GM21786 (cell line): ENCODE results near the gene SLC17A7.
"Not testable (repeated sequence)": the region's sequence is repeated elsewhere in the genome, so short reads cannot be mapped to it uniquely, and the experiment has no call there.

Experiments used
- ATAC-seq: cut with Tn5 transposase; IDR thresholded peaks from one replicate; pipeline ENCODE4 v1.9.1; 2021; ENCODE audit not compliant: unreplicated experiment

SLC17A7 gene

GRCh38 chr19:49470615-49470978 lies 29.3 kb upstream of the SLC17A7 start:
- no peak for ATAC-seq

- peak; percentile 37 for ATAC-seq
Measured at GRCh38 chr19:49469828-49470614, 28.7 kb upstream of the SLC17A7 start.

GRCh38 chr19:49468746-49469447 lies 27.6 kb upstream of the SLC17A7 start:
- peak; percentile 54 for ATAC-seq

- ATAC-seq: no peak
Measured at GRCh38 chr19:49468199-49468598, 26.9 kb upstream of the SLC17A7 start.

DNA sequence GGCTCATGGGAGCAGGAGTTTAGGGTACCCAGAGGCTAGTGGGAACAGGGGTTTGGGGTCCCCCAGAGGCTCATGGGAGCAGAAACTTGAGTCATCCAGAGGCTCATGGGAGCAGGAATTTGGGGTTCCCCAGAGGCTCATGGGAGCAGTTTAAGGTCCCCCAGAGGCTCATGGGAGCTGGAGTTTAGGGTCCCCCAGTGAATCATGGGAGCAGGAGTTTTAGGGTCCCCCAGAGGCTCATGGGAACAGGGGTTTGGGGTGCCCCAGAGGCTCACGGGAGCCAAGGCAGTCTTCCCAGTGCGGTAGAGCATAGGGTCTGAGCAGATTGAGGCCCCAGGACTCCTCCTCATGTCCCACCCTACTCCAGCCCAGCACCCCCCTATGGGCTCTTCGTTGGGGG lies 24.0 kb upstream of the SLC17A7 start:
- no peak for ATAC-seq

DNA sequence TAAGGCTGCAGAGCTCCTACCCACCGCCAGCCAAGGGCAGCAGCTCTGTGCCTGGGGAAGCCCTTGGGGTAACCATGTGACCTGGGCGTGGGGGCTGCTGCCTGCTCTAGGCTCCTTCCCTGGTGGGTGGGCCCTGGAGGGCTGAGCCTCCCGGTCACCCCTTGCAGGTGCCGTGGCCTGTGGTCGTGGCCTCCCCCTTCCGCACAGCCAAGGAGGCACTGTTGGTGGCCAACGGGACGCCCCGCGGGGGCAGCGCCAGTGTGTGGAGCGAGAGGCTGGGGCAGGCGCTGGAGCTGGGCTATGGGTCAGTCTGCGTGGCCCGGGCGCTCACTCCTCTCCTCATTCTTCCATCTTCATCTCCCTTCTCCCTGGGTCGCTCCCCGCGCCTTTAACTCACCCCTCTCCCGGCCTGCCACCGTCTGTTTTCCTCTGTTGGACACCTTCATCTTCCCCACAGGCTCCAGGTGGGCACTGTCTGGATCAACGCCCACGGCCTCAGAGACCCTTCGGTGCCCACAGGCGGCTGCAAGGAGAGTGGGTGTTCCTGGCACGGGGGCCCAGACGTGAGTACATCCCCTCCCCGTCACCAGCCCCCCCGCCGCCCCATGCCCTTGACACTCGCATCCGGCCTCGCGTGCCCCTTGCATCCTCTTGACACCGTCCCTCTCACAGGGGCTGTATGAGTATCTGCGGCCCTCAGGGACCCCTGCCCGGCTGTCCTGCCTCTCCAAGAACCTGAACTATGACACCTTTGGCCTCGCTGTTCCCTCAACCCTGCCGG lies 22.8 kb upstream of the SLC17A7 start:
- ATAC-seq: no peak

GRCh38 chr19:49462492-49462891 lies 21.2 kb upstream of the SLC17A7 start:
- no peak for ATAC-seq

DNA sequence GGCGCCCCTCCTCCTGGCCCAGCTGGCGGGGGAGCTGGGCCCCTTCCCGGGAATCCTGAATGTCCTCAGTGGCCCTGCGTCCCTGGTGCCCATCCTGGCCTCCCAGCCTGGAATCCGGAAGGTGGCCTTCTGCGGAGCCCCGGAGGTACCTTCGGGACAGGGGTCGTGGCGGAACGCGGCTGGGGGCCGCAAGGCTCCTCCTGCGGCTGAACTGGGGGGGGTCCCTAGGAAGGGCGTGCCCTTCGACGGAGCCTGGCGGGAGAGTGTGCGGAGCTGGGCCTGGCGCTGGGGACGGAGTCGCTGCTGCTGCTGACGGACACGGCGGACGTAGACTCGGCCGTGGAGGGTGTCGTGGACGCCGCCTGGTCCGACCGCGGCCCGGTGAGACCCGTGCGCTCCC lies 20.3 kb upstream of the SLC17A7 start:
- ATAC-seq: no peak

DNA sequence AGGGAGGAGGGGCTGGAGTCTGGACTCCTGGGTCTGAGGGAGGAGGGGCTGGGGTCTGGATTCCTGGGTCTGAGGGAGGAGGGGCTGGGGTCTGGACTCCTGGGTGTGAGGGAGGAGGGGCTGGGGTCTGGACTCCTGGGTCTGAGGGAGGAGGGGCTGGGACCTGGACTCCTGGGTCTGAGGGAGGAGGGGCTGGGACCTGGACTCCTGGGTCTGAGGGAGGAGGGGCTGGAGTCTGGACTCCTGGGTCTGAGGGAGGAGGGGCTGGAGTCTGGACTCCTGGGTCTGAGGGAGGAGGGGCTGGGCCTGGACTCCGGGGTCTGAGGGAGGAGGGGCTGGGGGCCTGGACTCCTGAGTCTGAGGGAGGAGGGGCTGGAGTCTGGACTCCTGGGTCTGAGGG lies 19.8 kb upstream of the SLC17A7 start:
- ATAC-seq: not testable (repeated sequence)

GRCh38 chr19:49459388-49459787 lies 18.1 kb upstream of the SLC17A7 start:
- no peak for ATAC-seq

GRCh38 chr19:49458567-49458903 lies 17.2 kb upstream of the SLC17A7 start:
- no peak for ATAC-seq

DNA sequence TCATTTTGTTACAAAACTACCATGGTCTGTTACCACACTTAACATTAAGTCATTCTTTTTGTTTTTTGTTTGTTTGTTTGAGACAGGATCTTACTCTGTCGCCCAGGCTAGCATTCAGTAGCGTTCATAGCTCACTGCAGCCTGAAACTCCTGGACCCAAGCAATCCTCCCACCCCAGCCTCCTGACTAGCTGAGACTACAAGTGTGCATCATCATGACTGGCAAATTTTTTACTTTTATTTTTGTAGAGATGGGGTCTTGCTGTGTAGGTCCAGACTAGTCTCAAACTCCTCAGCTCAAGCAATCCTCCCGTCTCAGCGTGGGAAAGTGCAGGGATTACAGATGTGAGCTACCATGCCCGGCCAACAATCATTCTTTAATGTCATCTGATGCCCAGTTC lies 15.0 kb upstream of the SLC17A7 start:
- no peak for ATAC-seq

DNA sequence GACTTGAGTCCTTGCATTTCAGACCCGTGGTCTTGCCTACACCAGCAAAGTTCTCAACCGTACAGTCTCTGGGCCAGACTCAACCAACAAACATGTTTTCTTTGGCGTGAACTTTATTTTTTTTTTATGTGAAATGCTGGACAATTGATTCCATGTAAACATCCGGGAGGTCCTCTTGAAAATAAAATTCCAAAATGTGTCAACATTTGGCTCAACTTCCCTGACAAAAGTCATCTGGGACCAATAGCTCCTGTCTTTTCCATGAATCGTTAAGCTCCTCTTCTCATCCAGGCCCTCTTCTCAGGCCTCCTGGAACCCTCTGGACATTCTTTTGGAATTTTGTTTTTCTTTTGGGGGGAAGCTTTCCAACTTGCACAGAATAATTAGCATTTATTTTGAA lies 14.4 kb upstream of the SLC17A7 start:
- no peak for ATAC-seq

GRCh38 chr19:49453757-49454240 lies 12.5 kb upstream of the SLC17A7 start:
- ATAC-seq: no peak

DNA sequence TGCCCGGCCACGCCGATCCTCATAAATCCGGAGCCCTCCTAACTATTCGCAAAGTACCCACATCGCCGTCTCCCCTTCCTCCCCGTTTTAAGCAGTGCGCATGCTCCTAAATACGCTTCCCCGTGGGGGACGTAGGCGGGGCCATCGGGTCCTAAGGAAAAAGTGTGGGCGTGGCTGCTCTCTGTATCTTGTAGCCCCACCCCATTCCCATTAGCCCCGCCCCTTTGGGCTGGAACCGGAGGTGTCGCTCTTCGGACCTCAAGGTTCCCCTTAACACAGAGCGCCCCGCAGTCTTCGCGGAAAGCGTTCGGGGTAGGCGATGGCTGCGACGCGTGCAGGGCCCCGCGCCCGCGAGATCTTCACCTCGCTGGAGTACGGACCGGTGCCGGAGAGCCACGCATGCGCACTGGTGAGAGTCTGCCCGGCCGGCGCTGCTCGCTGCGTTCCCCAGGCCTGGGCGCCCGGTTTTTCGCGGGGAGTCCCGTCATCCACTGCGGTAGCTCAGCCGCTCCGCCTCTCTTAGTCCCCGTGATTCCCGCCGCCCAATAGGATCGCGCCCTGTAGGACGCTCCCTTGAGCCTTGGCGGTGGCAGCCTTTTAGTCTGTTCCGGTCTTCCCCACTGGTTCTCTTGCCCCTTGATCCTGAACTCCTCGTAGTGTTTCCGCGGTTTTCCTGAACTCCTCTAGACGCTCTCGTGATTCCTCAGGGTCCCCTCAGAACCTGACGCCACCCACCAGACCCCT lies 11.9 kb upstream of the SLC17A7 start, which contains the start of gene ALDH16A1:
TSS of gene ALDH16A1 (plus strand) at position 213 of the 744 bp plus-strand sequence. CDS start at position 320, 107 bp downstream.
- peak; percentile 78 for ATAC-seq

DNA sequence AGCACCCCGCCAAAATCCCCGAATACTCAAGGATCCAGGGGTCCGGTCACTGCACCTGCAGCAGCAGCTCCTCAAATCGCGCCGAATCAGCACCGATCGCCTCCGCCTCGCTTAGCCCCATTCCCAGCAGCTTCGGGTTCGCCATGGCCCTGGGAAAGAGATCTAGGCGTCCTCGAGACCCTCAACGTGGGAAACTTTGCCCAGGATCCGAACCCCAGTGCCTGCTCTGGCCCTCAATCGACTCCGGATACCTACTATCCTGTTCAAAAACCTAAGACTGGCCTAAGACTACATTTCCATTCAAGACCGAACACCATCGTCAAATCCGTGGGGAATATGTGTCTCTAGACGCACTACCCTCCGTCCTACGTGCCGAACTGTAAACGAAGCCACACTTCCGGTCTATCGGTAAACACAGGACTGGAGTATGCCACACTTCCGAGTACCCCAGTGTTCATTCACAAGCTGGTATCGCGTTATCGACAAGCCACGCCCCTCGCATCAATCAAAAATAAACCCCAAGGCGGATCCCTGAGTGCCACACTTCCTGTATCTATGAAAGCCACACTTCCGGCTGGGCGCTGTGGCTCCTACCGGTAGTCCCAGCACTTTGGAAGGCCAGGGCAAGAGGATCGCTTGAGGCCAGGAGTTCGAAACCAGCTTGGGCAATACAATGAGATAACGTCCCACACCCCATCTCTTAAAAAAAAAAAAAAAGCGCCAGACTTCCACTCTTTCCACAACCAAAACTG lies 10.3 kb upstream of the SLC17A7 start, which contains the start of gene PIH1D1:
TSS of gene PIH1D1 (minus strand) at position 385 of the 752 bp plus-strand sequence. CDS start at position 145, 240 bp downstream.
- peak; percentile 51 for ATAC-seq

DNA sequence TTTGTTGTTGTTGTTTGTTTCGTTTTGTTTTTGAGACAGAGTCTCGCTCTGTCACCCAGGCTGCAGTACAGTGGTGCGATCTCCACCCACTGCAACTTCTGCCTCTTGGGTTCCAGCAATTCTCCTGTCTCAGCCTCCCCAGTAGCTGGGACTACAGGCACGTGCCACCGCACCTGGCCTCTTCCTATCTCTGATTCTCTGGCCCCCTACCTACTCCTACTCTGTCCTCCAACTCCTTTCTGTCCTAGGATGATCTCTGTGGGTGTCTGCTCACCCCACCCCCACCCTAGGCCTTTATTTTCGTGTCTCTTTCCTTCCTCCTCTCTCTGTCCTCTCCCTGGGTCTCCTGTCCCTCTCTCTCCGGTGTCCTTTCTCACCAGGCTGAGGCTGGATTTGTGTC lies 9.1 kb upstream of the SLC17A7 start:
- no peak for ATAC-seq

DNA sequence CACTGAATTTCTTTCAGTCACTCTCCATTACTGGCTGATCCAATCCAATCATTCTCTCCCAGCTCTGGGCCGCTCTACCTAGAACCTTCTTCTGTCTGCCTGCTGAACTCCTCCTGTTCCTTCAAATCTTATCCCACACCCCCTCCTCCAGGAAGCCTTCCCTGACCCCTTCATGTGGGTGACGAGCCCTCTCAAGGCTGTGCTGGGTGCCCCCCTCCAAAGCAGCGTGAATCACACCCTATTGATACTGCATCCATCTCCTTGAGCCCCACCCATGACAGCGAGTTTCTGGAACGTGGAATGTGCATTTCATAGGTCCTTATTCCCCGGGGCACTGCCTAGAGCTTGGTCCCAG lies 7.1 kb upstream of the SLC17A7 start:
- ATAC-seq: no peak

GRCh38 chr19:49447485-49448431 lies 6.4 kb upstream of the SLC17A7 start:
- no peak for ATAC-seq
